SK-N-DZ (cell line): ENCODE results near the gene RRM1. TPM values are rescaled to one million over a fixed set of nuclear protein-coding genes. Genes with fewer than 3 reads are reported as not detected.
"Not testable (repeated sequence)": the region's sequence is repeated elsewhere in the genome, so short reads cannot be mapped to it uniquely, and the experiment has no call there.

ENCODE experiments used
- DNase-seq: peaks from one replicate; pipeline ENCODE4 v3.0.0-alpha.2; 2015; ENCODE audit warnings: low spot score
- polyA plus RNA-seq, 2 experiments: library from polyadenylated mRNA; depleted of rRNA; stranded (reverse); fragments of >200 nt; gene quantifications; 2 replicates each; pipeline ENCODE4 v1.2.3, GENCODE V29; 2014

The RRM1 gene
- 207 and 257 TPM in 2 replicates for polyA plus RNA-seq (2014; cell fraction: cytosol; rRNA removed)
- 116 and 139 TPM in 2 replicates for polyA plus RNA-seq (2014; cell fraction: nucleus; rRNA removed)

DNA sequence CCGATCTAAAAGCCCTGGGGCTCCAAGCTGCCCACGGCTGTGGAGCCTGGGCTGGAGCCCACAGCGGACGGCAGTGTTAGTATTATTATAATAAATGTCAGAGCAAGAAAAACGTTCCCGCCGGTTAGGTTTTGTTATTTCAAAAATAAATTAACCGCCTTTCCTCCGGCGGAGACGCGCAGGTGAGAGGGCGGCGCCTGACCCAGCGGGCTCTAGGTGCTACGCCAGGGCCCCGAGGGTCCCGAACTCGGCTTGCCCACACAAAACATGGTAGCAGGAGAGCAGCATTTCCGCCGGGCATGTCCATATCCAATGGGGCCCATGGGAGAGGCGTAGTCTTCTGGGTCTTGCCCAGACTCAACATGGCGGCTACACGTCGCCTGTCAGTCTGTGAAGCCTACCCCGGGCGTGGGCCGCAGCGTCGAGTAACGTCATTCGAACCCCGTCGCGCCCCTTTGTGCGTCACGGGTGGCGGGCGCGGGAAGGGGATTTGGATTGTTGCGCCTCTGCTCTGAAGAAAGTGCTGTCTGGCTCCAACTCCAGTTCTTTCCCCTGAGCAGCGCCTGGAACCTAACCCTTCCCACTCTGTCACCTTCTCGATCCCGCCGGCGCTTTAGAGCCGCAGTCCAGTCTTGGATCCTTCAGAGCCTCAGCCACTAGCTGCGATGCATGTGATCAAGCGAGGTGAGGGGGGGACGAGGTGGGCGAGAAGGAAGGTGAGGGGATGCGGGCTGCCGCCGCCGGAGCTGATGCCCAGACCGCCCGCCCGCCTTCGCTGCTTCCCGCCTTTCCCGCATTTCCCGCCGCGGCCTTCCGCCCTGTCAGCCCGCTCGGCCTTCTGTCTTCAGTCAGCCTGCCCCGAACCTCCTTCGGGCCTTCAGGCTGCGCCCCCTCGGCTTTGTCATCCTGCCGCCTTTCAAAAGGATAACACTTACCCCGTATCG, at the start of gene RRM1:
Gene RRM1 (plus strand): TSS at position 452 of the 944 bp plus-strand sequence. CDS start 214 bp downstream, at position 666.
- DNase-seq, result peak; percentile 98

DNA sequence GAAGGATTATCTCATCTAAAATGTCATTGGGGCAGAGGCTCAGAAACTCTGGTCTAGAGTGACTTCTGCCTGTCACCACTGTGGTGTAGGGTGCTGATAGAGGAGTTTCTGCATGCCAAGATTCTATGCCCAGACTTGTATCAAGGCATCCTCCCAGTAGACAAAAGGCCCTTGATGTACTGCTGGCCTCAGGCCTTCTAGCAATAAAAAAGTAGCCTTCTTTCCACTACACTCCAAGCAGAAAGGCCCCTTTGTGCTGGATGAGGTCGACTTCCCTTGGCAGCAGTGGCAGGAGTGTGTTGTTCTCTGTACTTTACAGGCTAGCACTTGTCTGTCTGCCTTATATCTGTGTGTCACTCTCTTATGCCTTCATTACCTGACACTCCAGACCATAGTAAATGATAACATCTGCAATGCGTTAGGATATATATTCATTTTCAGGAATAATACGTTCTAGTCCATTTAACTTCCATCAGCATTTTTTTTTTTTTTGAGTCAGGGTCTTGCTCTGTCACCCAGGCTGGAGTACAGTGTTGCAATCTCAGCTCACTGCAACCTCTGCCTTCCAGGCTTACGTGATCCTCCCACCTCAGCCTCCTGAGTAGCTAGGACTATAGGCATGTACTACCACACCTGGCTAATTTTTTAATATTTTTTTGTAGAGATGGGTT, 49.5 kb upstream of the RRM1 start:
- peak; percentile 34 for DNase-seq

DNA sequence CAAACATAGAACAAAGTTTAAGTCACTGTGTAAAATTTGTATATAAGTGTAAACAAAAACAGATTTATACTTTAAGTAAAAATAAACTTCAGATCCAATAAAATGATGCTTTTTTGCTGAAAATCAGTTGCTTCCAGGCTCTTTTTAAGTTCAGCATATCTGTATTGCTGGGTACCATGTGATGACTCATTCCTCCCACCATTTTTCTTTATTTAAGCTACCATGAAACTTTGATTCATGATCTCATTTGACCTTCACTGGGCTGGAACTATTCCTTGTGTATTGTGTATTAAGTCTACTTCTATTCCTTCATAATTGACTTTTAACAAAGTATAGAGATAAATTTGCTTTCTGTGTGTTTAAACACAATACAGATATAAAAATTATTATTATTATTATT, 46.3 kb upstream of the RRM1 start:
- DNase-seq, result no peak

DNA sequence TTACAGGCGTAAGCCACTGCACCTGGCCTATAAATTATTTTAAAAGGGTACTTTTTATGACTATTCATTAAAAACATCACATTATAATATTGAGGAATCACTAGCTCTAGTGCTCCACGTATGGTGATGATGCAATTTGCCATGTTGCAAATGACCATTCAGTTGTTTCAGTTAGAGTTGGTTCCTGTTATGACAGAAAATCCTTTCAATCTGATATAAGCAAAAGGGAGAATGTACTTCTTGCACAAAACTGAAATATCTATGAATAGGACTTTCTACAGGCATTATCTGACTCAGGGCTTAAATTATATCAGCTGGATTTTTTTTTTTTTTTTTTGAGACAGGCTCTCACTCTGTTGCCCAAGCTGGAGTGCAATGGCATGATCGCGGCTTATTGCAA, 45.6 kb upstream of the RRM1 start:
- no peak for DNase-seq

DNA sequence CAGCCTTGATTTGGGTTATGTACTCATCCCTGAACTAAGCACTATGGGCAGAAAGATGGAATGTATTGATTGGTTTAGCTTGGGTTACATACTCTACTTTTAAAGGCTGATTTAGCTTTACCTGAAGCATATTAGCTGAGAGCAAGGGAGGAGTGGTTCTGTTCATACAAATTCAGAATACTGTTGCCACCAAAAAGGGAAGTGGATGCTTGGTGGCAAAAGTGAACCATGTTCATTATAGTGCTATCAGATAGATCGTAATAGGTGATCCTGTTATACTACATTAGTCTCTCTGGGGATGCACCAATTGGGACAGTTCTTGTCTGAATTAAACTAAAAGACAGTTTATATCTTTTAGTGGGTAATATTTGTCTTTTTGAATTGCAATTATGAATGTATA, 44.5 kb upstream of the RRM1 start:
- no peak for DNase-seq

DNA sequence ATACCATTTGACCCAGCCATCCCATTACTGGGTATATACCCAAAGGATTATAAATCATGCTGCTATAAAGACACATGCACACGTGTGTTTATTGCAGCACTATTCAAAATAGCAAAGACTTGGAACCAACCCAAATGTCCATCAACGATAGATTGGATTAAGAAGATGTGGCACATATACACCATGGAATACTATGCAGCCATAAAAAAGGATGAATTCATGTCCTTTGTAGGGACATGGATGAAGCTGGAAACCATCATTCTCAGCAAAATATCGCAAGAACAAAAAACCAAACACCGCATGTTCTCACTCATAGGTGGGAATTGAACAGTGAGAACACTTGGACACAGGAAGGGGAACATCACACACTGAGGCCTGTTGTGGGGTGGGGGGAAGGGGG, 41.4 kb upstream of the RRM1 start:
- not testable (repeated sequence) for DNase-seq

DNA sequence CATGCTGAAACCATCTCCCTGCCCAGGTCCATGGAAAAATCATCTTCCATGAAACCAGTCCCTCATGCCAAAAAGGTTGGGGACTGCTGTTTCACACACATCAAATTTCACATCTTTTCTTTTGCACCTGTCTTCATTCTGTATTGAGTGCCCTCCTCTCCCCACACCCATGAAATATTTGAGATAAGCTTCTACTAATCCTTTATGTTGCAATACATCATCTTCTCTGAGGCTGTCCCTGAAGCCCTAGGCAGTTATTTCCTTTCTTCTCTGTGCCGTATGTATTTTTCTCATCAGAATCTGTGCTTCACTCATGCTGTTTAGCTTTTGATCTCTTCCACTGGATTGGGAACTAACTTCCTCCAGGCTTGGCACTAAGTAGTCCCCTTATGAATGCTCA, 40.0 kb upstream of the RRM1 start:
- DNase-seq, result no peak

DNA sequence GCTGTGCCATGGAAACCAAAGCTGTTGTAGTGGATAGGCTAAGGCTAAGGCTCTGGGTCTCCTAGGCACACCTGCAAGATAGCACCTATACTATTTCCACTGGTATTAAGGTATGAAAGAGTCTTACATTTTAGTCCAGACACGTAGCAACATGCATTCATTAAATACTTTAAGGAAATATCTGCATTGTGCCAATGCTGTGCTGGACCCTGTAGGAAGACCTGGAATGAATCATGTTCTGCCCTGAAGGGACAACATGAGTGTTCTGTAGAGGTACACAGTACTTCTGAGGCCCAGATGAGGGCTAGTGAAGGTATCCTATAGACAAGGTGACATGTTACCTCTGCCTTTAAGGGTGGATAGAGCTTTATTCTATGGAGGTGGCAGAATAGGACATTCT, 35.2 kb upstream of the RRM1 start:
- DNase-seq, result no peak

DNA sequence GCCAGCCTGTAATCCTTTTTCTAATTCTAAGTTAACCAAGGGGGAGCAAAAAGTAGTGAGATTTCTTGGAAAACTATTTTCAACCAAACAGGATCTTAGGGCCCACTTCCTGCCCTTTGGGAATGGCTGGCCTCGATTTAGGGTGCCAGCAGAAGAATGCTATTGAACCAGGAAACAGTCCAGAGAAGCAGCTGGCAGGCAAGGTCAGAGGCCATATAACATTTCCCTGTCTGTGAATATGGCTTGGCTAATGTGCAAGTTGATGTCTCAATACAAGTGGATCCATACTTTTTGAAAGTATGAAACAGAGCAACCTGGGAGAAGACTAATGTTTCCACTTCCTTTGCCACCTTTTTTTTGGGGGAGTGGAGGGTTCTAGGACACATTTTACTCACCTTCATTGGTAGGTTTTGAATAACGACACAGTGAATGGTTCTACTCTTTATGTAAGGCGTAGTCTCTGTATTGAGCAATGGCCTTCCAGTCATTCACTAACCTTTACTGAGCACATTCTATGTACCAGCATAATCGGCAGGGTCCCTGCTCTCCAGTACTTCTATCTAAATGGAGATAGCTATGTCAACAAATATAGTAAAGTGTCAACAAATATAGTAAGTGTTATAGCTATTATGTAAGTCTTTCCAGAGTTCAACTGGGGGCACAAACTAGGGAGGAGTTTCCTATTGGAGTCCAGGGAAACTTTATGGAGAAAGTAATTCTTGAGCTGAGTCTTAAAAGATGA, 34.2 kb upstream of the RRM1 start:
- DNase-seq, result no peak

DNA sequence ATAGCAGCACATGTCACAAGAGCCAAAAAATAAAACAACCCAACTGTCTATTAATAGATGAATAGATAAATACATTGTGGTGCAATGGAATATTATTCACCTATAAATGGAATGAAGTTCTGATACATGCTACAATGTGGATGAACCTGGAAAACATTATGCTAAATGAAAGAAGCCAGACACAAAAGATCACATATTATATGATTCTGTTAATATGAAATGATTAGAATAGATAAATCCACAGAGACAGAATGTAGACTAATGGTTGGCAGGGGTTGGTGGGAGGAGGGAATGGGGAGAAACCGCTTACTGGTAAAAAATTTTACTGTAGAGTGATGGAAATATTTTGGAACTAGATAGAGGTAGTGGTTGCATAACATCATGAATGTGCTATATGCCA, 32.9 kb upstream of the RRM1 start:
- DNase-seq, result no peak

DNA sequence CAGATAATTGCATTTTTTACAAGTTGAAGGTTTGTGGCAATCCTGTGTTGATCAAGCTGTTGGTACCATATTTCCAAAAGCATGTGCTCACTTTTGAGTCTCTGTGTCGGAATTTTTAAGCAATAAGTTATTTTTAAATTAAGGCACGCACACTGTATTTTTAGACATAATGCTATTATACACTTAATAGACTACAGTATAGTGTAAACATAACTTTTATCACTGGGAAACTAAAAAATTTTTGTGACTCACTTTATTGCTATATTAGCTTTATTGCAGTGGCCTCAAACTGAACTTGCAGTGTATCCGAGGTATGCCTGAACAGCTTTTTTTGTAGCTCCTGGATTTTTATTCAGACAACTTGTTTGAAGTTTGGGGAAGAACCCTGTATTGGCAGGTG, 31.3 kb upstream of the RRM1 start:
- DNase-seq, result no peak

DNA sequence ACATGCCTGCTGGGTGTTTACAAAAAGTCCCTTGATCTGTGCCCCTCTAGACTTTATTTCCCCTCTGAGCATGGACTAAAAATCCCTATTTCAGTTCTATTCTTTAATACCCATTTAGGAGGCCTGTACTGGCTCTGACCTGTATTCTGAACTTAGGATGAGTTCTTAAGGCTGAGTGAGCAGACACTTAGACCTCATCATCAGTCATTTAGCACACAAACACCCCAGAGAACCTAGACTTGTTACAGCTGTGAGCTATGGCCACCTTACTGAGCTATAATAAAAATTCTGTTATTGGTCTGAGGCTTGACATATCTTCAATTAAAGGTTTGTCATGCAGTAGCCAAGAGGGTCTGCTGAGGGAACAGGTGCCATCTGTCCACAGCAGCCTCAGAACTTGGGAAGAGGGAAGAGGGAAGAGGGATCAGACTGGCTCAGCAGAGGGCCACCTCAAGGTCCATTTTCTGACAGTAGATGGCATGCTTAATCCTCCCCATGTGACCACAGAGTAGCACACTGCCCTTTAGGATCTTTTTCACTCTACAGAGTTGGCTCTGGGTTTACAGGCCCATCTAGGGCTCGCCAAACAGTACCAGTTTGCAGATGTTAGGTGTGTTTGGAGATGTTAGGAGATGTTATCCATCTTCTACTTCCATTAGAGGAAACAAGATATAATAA, 30.2 kb upstream of the RRM1 start:
- no peak for DNase-seq

DNA sequence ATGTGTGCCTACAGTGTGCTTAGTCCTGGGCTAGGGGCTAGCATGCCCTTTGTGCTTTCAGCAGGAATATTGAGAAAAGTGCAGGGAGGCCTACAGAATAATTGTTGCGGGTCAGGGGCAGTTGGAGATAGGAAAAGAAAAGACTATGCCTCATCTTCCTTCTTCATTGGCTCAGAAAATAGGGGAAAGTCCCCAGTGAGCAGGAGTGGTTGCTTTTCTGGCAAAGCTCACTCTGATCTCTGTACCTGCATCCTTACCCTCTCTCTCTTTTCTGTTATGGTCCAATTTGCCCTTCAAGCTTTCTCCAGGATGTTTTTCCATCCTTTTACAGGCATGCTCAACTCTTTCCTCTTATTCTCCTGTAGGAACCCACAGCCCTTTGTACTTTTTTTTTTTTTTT, 29.5 kb upstream of the RRM1 start:
- no peak for DNase-seq

DNA sequence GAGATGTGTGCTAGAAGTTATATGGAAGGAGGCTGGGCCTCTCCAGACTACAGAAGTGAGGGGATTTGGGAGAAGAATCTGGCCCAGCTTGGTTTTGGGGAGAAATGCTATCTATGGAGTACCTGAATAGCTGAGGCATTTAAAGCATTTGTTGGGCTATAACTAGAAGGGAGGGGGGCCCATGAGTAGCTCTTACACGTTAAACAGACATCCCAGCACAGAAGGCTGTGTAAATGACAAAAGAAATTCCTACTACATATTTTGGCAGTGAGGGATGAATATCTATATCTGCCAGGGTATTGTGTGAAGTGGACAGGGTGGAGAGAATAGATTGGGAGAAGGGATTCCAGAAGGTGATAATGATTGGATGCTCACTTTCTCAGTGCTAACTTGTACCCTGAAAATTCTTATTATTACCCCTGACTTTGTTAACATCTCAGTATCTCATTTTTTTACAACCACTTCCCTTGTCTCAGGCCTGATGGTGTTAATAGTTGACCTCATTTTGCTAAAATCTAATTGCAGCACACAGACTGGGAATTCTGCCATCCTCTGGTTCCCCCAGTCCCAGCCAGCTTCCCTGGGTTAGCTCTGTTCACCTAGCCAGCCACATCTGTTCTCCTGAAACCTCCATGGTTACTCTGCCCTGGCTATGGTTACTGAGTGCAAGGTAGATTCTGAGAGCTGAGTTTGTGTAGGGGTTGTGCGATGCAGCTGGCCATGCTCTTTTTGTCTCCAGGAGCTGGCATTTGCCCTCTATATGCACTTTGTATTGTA, 28.8 kb upstream of the RRM1 start:
- no peak for DNase-seq

DNA sequence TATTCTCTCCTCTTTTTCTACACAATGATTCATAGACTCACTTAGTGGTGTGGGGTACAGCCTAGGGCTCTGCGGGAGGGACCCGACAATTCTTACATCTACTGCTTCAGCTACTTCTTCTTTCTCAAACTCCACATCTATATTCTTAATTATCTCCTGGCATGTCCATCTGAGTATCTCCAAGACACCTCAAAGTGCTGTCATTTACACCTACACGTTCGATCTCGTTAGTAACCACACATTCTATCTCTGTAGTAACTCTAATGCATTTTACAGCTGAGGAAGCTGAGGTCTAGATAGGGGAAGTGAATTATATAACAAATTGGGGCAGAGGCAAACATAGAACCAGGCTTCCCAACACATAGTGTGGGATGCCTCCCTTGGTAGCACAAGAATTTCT, 27.7 kb upstream of the RRM1 start:
- DNase-seq, result no peak

DNA sequence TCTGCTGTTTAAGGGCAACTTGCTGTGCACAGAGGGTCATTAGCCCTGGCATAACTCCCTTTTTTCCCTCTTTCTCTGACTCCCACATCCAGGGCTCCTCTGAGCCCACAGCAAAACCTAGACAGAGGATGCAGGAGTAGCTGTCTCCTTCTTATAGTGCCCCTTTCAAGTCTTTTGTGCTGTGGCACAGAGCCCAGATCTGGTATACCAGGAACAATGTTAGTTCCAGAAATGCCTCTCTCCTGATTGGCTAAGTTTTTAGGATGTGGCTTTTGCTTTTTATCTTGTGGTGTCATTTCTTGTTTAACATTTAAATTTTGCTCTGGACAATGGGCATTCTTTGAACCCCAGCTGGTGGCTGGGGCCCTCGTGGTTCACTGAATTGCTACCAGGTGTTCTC, 25.6 kb upstream of the RRM1 start:
- DNase-seq, result no peak

DNA sequence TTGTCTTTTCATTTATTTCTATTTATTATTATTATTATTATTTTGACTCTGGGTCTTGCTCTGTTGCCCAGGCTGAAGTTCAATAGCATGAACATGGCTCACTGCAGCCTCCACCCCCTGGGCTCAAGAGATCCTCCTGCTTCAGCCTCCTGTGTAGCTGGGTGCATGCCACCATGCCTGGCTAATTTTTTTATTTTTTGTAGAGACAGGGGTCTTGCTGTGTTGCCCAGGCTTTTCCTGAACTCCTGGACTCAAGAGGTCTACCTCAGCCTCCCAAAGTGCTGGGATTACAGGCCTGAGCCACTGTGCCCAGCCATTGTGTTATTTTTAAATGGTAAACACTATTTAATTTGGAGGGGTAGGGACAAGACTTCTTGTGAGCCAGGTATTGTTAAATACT, 23.3 kb upstream of the RRM1 start:
- DNase-seq, result no peak

DNA sequence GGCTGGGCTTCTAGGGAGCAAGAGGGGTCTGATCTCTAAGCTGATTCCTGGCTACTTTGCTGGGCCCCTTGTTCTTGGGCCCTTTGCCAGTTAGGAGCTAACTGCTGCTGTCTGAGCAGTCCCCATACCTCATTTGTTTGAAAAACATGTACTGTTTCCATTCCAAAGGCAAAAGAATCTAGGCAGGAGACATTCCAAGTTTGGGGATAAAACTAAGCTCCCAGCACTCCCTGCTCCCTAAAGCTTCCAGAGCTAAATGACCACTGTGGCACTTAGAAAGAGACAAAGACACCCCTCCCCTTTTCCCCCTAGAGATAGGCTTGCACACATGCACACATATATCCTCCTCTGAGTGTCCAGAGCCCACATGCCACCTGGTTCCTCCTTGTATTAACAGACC, 22.7 kb upstream of the RRM1 start:
- DNase-seq, result no peak

DNA sequence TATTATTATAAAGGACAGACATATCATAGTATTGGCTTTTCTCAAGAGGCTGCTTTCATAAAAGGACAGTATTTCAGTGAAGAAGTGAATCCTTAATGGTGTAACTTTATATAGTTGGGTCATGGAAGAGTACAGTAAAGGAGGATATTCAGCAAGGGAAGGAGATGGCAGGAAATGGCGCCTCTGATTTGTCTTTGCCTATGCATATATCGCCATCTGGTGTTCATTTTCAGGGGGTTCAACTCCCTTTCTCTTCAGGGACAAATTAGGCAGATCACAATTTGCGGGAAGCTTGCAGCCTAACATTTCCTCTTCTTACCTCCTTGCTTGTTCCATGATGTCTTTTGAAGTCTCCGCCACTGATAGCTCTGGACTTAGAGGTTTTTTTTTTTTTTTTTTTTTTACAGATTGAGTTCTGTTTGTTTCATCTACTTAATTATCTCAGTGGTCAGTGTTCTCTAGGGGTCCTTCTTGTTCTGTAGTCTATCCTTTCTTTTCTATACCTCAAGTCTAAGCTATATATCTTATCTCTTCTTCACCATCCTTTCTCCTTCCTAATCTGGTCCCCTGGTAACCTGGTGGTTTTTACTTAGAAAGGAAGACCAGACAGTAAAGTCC, 21.8 kb upstream of the RRM1 start:
- peak; percentile 73 for DNase-seq

DNA sequence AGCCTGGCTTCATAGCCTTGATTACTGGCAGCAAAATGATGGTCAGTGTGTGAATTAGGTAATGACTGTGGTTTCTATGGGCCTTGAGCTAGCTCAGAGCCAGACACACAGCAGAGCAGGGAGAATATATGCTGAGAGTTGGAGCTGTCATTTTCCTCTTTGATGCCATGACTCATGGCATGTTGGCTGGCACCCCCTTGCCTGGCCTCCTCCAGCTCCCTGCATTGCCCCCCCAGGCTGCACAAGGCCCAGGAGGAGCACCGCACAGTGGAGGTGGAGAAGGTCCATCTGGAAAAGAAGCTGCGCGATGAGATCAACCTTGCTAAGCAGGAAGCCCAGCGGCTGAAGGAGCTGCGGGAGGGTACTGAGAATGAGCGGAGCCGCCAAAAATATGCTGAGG, 20.3 kb upstream of the RRM1 start:
- DNase-seq, result no peak
